ENCODE data around the gene KRT26. TPM values are rescaled to one million over a fixed set of nuclear protein-coding genes. Genes with fewer than 3 reads are reported as not detected.
A peak's percentile ranks its signal among the peaks of the same experiment; 100 is the strongest.

Gene KRT26, protein sequence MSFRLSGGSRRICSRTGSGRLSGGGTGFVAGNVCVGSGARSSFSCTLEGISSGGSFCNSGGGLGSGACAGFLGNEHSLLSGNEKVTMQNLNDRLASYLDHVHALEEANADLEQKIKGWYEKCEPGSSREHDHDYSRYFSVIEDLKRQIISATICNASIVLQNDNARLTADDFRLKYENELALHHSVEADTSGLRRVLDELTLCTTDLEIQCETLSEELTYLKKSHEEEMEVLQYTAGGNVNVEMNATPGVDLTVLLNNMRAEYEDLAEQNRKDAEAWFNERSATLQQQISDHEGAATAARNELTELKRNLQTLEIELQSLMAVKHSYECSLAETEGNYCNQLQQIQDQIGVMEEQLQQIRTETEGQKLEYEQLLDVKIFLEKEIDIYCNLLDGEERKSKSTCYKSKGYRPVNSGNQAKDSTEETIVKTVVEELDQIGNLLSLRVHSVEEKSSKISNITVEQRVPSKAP
- 1 to 10 TPM in 2 of 4 donors, under 1 TPM in 2; 0.34 to 7.2 (median 1.8) TPM for total RNA-seq

DNA sequence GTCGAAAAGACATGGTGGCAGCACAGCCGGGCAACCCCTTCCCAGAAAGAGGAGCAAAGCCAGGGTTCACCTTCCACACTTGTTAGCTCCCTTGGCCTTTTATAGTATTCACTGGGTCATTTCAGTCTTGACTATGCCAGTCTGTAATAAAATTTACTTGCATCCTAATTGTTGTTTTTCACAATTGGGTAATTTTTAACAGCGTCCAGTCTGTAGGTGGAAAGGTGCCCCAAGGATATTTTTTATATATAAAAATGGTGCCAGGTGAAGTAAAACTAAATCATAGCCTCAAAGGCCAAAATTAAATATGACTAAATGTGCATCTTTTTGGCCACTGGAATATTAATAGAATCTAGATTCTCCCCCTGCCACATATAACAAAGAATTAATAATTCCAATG is at the start of gene KRT26:
TSS of gene KRT26 (minus strand) at position 101 of the 400 bp plus-strand sequence. CDS start at position 13, 88 bp downstream.
- Histone ChIP-seq H3K9me3 (no peaks in the 10 kb centered on the region), H3K4me1 (no peaks in the 10 kb centered on the region), H3K4me3 (no peak within 1 kb of the TSS), H3K36me3 (no peaks in the 10 kb centered on the region), H3K27me3 (peaks cover 30% of the 10 kb centered on the region), H3K27ac (no peak within 1 kb of the TSS)
- TF ChIP-seq EP300 (IDR thresholded peaks at IDR 0.05) (no peak), POLR2A (IDR thresholded peaks at IDR 0.05) (no peak)
- TF ChIP-seq, protein P1, sequence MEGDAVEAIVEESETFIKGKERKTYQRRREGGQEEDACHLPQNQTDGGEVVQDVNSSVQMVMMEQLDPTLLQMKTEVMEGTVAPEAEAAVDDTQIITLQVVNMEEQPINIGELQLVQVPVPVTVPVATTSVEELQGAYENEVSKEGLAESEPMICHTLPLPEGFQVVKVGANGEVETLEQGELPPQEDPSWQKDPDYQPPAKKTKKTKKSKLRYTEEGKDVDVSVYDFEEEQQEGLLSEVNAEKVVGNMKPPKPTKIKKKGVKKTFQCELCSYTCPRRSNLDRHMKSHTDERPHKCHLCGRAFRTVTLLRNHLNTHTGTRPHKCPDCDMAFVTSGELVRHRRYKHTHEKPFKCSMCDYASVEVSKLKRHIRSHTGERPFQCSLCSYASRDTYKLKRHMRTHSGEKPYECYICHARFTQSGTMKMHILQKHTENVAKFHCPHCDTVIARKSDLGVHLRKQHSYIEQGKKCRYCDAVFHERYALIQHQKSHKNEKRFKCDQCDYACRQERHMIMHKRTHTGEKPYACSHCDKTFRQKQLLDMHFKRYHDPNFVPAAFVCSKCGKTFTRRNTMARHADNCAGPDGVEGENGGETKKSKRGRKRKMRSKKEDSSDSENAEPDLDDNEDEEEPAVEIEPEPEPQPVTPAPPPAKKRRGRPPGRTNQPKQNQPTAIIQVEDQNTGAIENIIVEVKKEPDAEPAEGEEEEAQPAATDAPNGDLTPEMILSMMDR (IDR thresholded peaks at IDR 0.05), result no peak
- DNase-seq (ENCODE audit: low spot score in 2 of 2), result no peak
- WGBS, result 94% methylated on average over 3 of the region's 3 CpGs

DNA sequence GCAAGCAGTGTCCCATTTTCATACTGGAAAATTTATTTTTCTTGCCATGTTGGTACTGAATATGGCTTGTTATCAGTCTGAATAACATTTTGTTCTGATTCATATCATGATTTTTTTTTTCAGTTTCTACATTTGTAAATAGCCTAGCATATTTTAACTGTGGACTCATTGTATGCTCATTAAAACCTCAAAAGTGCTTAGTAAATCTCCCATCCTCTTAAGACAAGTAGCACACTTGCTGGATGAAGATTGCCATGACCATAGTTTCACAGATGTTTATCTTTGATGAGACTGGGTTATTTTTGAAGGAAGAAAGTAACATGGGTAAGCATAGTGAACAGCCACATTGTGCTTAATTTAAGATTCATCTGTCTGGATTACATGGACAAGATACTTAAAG is 49.5 kb upstream of the KRT26 start:
- no peaks in the 10 kb centered on the region for H3K9me3 ChIP-seq
- H3K4me1 ChIP-seq, result peaks cover 20% of the 10 kb centered on the region
- no peak for DNase-seq (ENCODE audit: low spot score in 2 of 2)
- H3K27ac ChIP-seq, result peak overlapping the region; percentile 92
- peak overlapping the region; percentile 56 for H3K4me3 ChIP-seq
- TF ChIP-seq, protein P1 (IDR thresholded peaks at IDR 0.05), result no peak
- no peak for TF ChIP-seq EP300 (IDR thresholded peaks at IDR 0.05)
- no peak for TF ChIP-seq POLR2A (IDR thresholded peaks at IDR 0.05)
- no peak for TF ChIP-seq POLR2AphosphoS5 (IDR thresholded peaks at IDR 0.05)
- H3K36me3 ChIP-seq, result no peaks in the 10 kb centered on the region
- no peaks in the 10 kb centered on the region for H3K27me3 ChIP-seq

DNA sequence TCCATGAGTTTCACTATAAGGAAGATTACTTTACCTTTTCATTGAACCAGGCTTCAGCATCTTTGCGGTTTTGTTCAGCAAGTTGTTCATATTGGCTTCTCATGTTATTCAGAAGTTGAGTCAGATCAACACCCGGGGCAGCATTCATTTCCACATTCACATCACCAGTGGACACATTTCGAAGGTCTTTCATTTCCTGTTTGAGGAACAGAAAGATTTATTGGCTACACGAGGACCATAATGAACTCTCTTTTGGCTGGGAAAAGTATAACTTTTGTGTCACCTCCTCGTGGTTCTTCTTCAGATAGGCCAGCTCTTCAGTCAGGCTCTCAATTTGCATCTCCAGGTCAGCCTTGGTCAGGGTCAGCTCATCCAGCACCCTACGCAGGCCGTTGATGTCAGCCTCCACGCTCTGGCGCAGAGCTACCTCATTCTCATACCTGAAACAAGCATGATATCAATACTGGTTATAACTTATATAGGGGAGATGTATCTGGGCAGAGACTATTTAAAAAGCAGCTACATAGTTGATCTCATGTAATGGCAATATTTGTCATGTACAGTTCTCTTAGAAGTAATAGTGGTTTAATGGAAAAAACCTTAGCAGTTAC is 48.3 kb upstream of the KRT26 start:
- H3K4me3 ChIP-seq, result peak overlapping the region; percentile 56
- no peaks in the 10 kb centered on the region for H3K27me3 ChIP-seq
- H3K4me1 ChIP-seq, result peaks cover 20% of the 10 kb centered on the region
- no peaks in the 10 kb centered on the region for H3K36me3 ChIP-seq
- no peaks in the 10 kb centered on the region for H3K9me3 ChIP-seq
- H3K27ac ChIP-seq, result peak overlapping the region; percentile 92
- WGBS, result 84% methylated on average over 9 of the region's 9 CpGs
- TF ChIP-seq EP300 (IDR thresholded peaks at IDR 0.05) (no peak), POLR2A (IDR thresholded peaks at IDR 0.05) (no peak), POLR2AphosphoS5 (IDR thresholded peaks at IDR 0.05) (no peak)
- TF ChIP-seq, protein P1 (IDR thresholded peaks at IDR 0.05), result no peak
- no peak for DNase-seq (ENCODE audit: low spot score in 2 of 2)

DNA sequence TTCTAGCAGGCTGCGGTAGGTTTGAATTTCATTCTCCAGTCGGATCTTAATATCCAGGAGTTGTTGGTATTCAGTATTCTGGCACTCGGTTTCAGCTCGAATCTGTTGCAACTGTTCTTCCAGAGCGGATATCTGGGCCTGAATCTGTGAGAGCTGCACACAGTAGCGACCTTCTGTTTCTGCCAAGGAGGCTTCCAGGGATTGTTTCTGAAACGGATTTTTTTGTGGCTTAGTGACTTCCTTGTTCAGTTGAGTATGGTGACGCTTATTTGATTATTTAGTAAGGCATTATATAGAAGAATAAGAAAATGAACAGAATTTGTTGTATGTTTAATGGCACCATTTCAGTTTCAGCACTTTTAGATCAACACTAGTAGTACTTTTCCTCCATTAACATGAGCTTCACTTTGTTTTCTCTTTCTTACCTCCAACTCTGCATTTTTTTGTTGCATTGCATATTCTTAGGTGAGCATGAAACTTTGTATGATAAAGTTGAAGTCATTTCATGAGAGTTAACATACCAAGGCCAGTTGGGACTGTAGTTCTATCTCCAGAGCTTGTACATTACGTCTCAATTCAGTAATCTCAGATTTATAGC is 47.6 kb upstream of the KRT26 start:
- WGBS, result 41% methylated on average over 9 of the region's 9 CpGs

More for the DNA sequence above, 47.6 kb upstream of the KRT26 start:
- H3K27ac ChIP-seq, result peak overlapping the region; percentile 92
- peaks cover 20% of the 10 kb centered on the region for H3K4me1 ChIP-seq
- H3K9me3 ChIP-seq, result no peaks in the 10 kb centered on the region
- no peaks in the 10 kb centered on the region for H3K36me3 ChIP-seq
- DNase-seq (ENCODE audit: low spot score in 2 of 2), result no peak
- TF ChIP-seq, protein P1 (IDR thresholded peaks at IDR 0.05), result no peak
- TF ChIP-seq POLR2A (IDR thresholded peaks at IDR 0.05) (no peak), POLR2AphosphoS5 (IDR thresholded peaks at IDR 0.05) (no peak), EP300 (IDR thresholded peaks at IDR 0.05) (no peak)
- H3K27me3 ChIP-seq, result no peaks in the 10 kb centered on the region
- H3K4me3 ChIP-seq, result peak overlapping the region; percentile 56

All from suprapubic skin (tissue), 4 donors.